GM23248 (cell line): ENCODE measurements around the gene CREB5. TPM values are rescaled to one million over a fixed set of nuclear protein-coding genes. Genes with fewer than 3 reads are reported as not detected.

Experiments
- DNase-seq: peaks from one replicate; pipeline ENCODE4 v3.0.0-alpha.2; 2015
- H2AFZ ChIP-seq: fragments of 200-600 bp; sonication (generic); 2 replicates; pipeline ENCODE4 v1.6.1; 2016; ENCODE audit warnings: antibody characterized with exemption
- H3F3A ChIP-seq: fragments of 200-600 bp; sonication (generic); 2 replicates; pipeline ENCODE4 v1.6.1; 2016; ENCODE audit warnings: mild to moderate bottlenecking, antibody characterized with exemption, mixed run types; ENCODE audit not compliant: insufficient read depth
- H3K27ac ChIP-seq: fragments of 200-600 bp; sonication (generic); 2 replicates; pipeline ENCODE4 v1.5.1; 2016; ENCODE audit warnings: mild to moderate bottlenecking
- H3K27me3 ChIP-seq: fragments of 200-600 bp; sonication (generic); replicated peaks from 2 replicates; pipeline ENCODE4 v1.6.1; 2016; ENCODE audit warnings: mild to moderate bottlenecking; ENCODE audit not compliant: insufficient read depth
- H3K36me3 ChIP-seq: fragments of 200-600 bp; sonication (generic); 2 replicates; pipeline ENCODE4 v1.6.1; 2016; ENCODE audit warnings: low read depth, mild to moderate bottlenecking
- H3K4me1 ChIP-seq: fragments of 200-600 bp; sonication (generic); 2 replicates; pipeline ENCODE4 v1.6.1; 2016; ENCODE audit warnings: mild to moderate bottlenecking; ENCODE audit not compliant: insufficient read depth
- H3K4me2 ChIP-seq: fragments of 200-600 bp; sonication (generic); one replicate; pipeline ENCODE4 v1.6.1; 2016; ENCODE audit warnings: mild to moderate bottlenecking; ENCODE audit not compliant: unreplicated experiment
- H3K4me3 ChIP-seq: fragments of 200-600 bp; sonication (generic); 2 replicates; pipeline ENCODE4 v1.5.1; 2016; ENCODE audit warnings: mild to moderate bottlenecking
- H3K79me2 ChIP-seq: fragments of 200-600 bp; sonication (generic); 2 replicates; pipeline ENCODE4 v1.6.1; 2016; ENCODE audit warnings: mild to moderate bottlenecking; ENCODE audit not compliant: insufficient read depth
- H3K9ac ChIP-seq: fragments of 200-600 bp; sonication (generic); 2 replicates; pipeline ENCODE4 v1.6.1; 2016; ENCODE audit warnings: mild to moderate bottlenecking
- H3K9me2 ChIP-seq: fragments of 200-600 bp; sonication (generic); 2 replicates; pipeline ENCODE4 v1.6.1; 2016; ENCODE audit warnings: mixed run types, mild to moderate bottlenecking, moderate library complexity; ENCODE audit not compliant: insufficient read depth
- H3K9me3 ChIP-seq: fragments of 200-600 bp; sonication (generic); one replicate; pipeline ENCODE4 v1.6.1; 2017; ENCODE audit warnings: low read depth
- H4K20me1 ChIP-seq: fragments of 200-600 bp; sonication (generic); 2 replicates; pipeline ENCODE4 v1.6.0; 2016; ENCODE audit not compliant: insufficient read depth
- EZH2 ChIP-seq: fragments of 200-600 bp; sonication (generic); IDR thresholded peaks from 2 replicates; pipeline ENCODE4 v1.6.1; 2018; ENCODE audit warnings: antibody characterized with exemption, mild to moderate bottlenecking; ENCODE audit not compliant: insufficient read depth, poor library complexity, severe bottlenecking
- EZH2phosphoT487 ChIP-seq: fragments of 200-600 bp; sonication (generic); IDR thresholded peaks from 2 replicates; pipeline ENCODE4 v1.6.1; 2018; ENCODE audit warnings: antibody characterized with exemption, moderate library complexity, mild to moderate bottlenecking, low read depth; ENCODE audit not compliant: insufficient read depth
- WGBS, 2 experiments: methylation state at CpG; one replicate each; pipeline ENCODE4 v1.1.6; 2015 to 2017; ENCODE audit warnings: low lambda C conversion rate in 2 of 2, low coverage in 1 of 2; ENCODE audit errors: missing lambda C conversion rate in 2 of 2; 5-methylcytosine and 5-hydroxymethylcytosine counted together
- in situ Hi-C: fragments of 300-500 bp; cut with MboI; formaldehyde crosslinking; loops from 2 replicates; pipeline ENCODE4 v1.15.0; 2020
- polyA plus RNA-seq: library from polyadenylated mRNA; unstranded; fragments of >200 nt; fragmentation: Nextera tagmentation; extraction: Ambion mirVana; gene quantifications from 2 replicates; pipeline ENCODE4 v1.2.1, GENCODE V29; 2016
- total RNA-seq: library from RNA; depleted of rRNA; stranded (reverse); fragments of >200 nt; shearing (Covaris generic); gene quantifications from 2 replicates; pipeline ENCODE4 v1.2.3, GENCODE V29; 2014

CREB5 gene
- total and polyA plus RNA-seq, 2 experiments from 2014 or later = 13.6 to 19.2 TPM

DNA sequence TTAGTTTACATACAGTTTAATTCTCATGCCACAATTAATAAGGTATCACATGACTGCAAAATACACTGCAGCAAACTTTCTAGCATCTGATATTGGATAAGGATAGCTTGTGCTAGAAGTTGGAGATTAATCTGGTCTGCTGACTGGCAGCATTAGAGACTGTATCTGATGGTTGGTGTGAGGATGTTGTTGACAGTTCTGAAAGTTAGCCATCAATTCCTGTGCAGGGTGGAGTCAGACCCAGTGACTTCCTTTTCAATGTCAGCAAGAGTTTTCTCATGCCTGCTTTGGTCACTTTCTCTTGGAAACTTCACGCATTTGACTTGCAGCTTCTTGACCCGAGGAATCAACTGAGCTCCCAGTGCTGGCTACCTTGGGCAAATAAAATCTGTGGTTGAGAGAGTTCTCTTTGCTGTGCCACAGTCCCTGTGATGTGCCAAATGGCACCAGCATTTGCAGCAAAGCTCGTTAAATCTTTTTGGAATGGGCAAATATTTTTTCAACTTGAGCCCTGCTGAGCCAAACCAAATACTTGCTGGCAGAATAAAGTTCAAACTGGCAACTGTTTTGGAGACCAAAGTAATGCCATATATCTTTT lies 312.8 kb downstream of the CREB5 start:
- H3K4me2 ChIP-seq = no peak overlapping the region
- H3K9me3 ChIP-seq = no peaks in the 10 kb centered on the region
- TF ChIP-seq EZH2 (no peak), EZH2phosphoT487 (no peak)
- no peaks in the 10 kb centered on the region for H3K27me3 ChIP-seq
- H3F3A ChIP-seq = peaks cover 14% of the 10 kb centered on the region
- H3K9me2 ChIP-seq = peaks cover 5% of the 10 kb centered on the region; the same call in 1 of the 2 replicates
- no peaks in the 10 kb centered on the region; the same call in 1 of the 2 replicates for H3K79me2 ChIP-seq
- peaks cover 38% of the 10 kb centered on the region for H3K4me1 ChIP-seq
- 48 to 56% methylated on average over 3 of the region's 3 CpGs for WGBS, 2 experiments
- H4K20me1 ChIP-seq = no peaks in the 10 kb centered on the region
- H3K36me3 ChIP-seq = peaks cover 8% of the 10 kb centered on the region; the same call in 1 of the 2 replicates
- in situ Hi-C loops = no loop called here
- H3K9ac ChIP-seq = no peak overlapping the region
- no peak for DNase-seq
- H3K27ac ChIP-seq = no peak overlapping the region
- no peak overlapping the region for H2AFZ ChIP-seq
- no peak overlapping the region for H3K4me3 ChIP-seq

DNA sequence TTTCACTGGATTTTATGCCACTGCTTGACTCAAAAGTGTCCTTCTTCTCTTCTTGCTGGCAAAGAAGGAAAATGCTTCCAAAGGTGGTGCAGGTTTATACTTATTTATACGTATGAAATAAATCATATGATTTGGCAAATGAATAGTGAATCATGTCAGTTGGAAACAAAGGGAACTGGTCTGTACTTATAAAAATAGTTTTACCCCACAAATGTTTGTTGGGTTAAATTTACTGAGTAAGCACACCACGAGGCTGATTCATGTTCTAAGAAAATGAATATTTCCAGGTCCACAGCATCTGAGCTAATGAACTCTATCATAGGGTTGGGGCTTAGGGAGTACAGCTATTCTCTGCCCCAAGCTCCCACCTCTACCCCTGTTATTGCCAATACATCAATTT lies 313.6 kb downstream of the CREB5 start:
- peaks cover 16% of the 10 kb centered on the region for H3F3A ChIP-seq
- no peak overlapping the region for H2AFZ ChIP-seq
- TF ChIP-seq EZH2 (no peak), EZH2phosphoT487 (no peak)
- peaks cover 5% of the 10 kb centered on the region; the same call in 1 of the 2 replicates for H3K9me2 ChIP-seq
- H4K20me1 ChIP-seq = no peaks in the 10 kb centered on the region
- H3K9me3 ChIP-seq = no peaks in the 10 kb centered on the region
- peaks cover 40% of the 10 kb centered on the region for H3K4me1 ChIP-seq
- DNase-seq = peak; percentile 61
- H3K79me2 ChIP-seq = no peaks in the 10 kb centered on the region; the same call in 1 of the 2 replicates
- no peak overlapping the region for H3K9ac ChIP-seq
- no peaks in the 10 kb centered on the region for H3K27me3 ChIP-seq
- no peak overlapping the region for H3K27ac ChIP-seq
- 5 to 11% methylated on average over 2 of the region's 2 CpGs for WGBS, 2 experiments
- peak overlapping the region; percentile 15 for H3K4me2 ChIP-seq
- H3K36me3 ChIP-seq = 0 out of 2 replicates have a peak, but pooled peaks cover 5% of the 10 kb centered on the region
- in situ Hi-C loops = no loop called here
- no peak overlapping the region for H3K4me3 ChIP-seq

DNA sequence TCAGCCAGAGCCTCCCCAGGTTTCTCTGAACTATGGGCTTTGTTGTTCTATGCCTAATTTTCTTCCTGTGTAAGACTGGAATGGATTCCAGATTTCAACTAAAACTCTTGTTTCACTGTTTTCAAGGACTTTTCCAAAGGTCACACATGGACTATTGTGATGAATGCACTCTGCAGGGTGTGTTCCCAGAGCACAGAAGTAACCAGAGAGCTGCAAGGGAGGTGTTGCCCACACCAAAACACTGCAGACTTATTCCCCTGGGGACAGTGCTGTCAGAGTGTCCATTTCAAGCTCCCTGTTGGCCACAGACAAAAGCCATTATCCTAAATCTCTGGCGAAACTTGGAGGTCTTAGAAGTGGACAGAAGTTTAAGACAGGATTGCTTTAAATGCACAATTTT lies 314.2 kb downstream of the CREB5 start:
- H3K36me3 ChIP-seq = 0 out of 2 replicates have a peak, but pooled peaks cover 5% of the 10 kb centered on the region
- in situ Hi-C loops = no loop called here
- no peak overlapping the region for H3K4me3 ChIP-seq
- H4K20me1 ChIP-seq = no peaks in the 10 kb centered on the region
- H3K4me2 ChIP-seq = no peak overlapping the region
- H3K9me2 ChIP-seq = peaks cover 5% of the 10 kb centered on the region; the same call in 1 of the 2 replicates
- peaks cover 47% of the 10 kb centered on the region for H3K4me1 ChIP-seq
- TF ChIP-seq EZH2 (no peak), EZH2phosphoT487 (no peak)
- H3F3A ChIP-seq = peaks cover 18% of the 10 kb centered on the region
- no peak overlapping the region for H3K9ac ChIP-seq
- peak; percentile 32 for DNase-seq
- peaks cover 6% of the 10 kb centered on the region; the same call in 1 of the 2 replicates for H3K79me2 ChIP-seq
- 50 to 57% methylated on average over 1 of the region's 1 CpG for WGBS, 2 experiments
- H3K9me3 ChIP-seq = no peaks in the 10 kb centered on the region
- H2AFZ ChIP-seq = no peak overlapping the region
- H3K27ac ChIP-seq = no peak overlapping the region
- H3K27me3 ChIP-seq = no peaks in the 10 kb centered on the region

DNA sequence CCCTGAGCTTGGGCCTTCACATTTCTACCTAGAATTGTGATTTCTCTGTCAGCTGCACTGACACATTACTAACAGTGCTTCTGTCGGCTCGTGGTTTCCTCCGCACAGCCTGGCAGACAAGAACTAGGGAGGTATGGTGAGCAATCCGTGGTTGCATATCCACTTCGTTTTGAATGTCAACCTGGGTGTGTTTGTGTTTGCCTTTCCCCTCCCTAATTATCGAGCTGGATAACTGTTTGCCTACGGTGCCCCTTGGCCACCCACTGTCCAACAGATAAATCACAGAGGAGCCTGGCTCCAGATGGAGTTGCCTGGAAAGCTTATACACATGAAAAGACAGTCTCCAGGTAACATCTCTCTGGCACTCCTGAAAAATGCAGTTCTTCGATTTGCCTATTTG lies 317.0 kb downstream of the CREB5 start:
- H3K27me3 ChIP-seq = no peaks in the 10 kb centered on the region
- H3K4me1 ChIP-seq = peaks cover 65% of the 10 kb centered on the region
- TF ChIP-seq EZH2phosphoT487 (no peak), EZH2 (no peak)
- peak overlapping the region; percentile 43; the same call in 1 of the 2 replicates for H3K9ac ChIP-seq
- no peaks in the 10 kb centered on the region for H4K20me1 ChIP-seq
- in situ Hi-C loops = no loop called here
- H3K9me3 ChIP-seq = no peaks in the 10 kb centered on the region
- H3K4me2 ChIP-seq = peak overlapping the region; percentile 30
- peak; percentile 53 for DNase-seq
- no peaks in the 10 kb centered on the region for H3K36me3 ChIP-seq
- peaks cover 35% of the 10 kb centered on the region for H3F3A ChIP-seq
- no peak overlapping the region for H3K4me3 ChIP-seq
- no peak overlapping the region for H2AFZ ChIP-seq
- peak overlapping the region; percentile 8; the same call in 1 of the 2 replicates for H3K27ac ChIP-seq
- H3K9me2 ChIP-seq = peaks cover 5% of the 10 kb centered on the region; the same call in 1 of the 2 replicates
- 40% methylated on average over 8 of the region's 8 CpGs for WGBS, 2 experiments
- peaks cover 8% of the 10 kb centered on the region; the same call in 1 of the 2 replicates for H3K79me2 ChIP-seq
